Tibial nerve (tissue), 4 donors: Measurements from ENCODE around the gene SAG.

ENCODE experiments used
- EP300 ChIP-seq, 2 donors: sonication (generic); formaldehyde crosslinking; IDR thresholded peaks; one replicate each; pipeline ENCODE4 v1.6.1; 2017; ENCODE audit warnings: antibody characterized with exemption in 2 of 2, mild to moderate bottlenecking in 1 of 2
- POLR2A ChIP-seq, 2 donors: fragments of 450-650 bp; IDR thresholded peaks; one replicate each; pipeline ENCODE4 v1.6.1; 2017; ENCODE audit warnings: antibody characterized with exemption in 2 of 2, mild to moderate bottlenecking in 2 of 2, moderate library complexity in 2 of 2
- TF ChIP-seq, protein P1 (sequence below), 5 experiments: fragments of 200-600 bp in 3 of 5; fragments of 450-650 bp in 2 of 5; sonication (generic) in 3 of 5; IDR thresholded peaks; one replicate each; pipeline ENCODE4 v1.5.1; 2016 to 2019; ENCODE audit warnings: antibody characterized with exemption in 5 of 5, mild to moderate bottlenecking in 3 of 5, moderate library complexity in 2 of 5

- TF ChIP-seq POLR2A (IDR thresholded peaks at IDR 0.05) (no peak), EP300 (IDR thresholded peaks at IDR 0.05) (no peak)
- TF ChIP-seq, protein P1, sequence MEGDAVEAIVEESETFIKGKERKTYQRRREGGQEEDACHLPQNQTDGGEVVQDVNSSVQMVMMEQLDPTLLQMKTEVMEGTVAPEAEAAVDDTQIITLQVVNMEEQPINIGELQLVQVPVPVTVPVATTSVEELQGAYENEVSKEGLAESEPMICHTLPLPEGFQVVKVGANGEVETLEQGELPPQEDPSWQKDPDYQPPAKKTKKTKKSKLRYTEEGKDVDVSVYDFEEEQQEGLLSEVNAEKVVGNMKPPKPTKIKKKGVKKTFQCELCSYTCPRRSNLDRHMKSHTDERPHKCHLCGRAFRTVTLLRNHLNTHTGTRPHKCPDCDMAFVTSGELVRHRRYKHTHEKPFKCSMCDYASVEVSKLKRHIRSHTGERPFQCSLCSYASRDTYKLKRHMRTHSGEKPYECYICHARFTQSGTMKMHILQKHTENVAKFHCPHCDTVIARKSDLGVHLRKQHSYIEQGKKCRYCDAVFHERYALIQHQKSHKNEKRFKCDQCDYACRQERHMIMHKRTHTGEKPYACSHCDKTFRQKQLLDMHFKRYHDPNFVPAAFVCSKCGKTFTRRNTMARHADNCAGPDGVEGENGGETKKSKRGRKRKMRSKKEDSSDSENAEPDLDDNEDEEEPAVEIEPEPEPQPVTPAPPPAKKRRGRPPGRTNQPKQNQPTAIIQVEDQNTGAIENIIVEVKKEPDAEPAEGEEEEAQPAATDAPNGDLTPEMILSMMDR (IDR thresholded peaks at IDR 0.05): no peak
These were observed 65.2 kb downstream of the SAG start for GRCh38 chr2:233372855-233373254.
